Ishikawa (cell line): ENCODE data around the gene B4GALT5.
A peak's percentile ranks its signal among the peaks of the same experiment; 100 is the strongest.

Experiments used
- CEBPB ChIP-seq: IDR thresholded peaks from 2 replicates; pipeline ENCODE4 v1.6.1; 2012
- CREB1 ChIP-seq: IDR thresholded peaks from 2 replicates; pipeline ENCODE4 v1.6.1; 2012; ENCODE audit warnings: low read depth
- EGR1 ChIP-seq: IDR thresholded peaks from 2 replicates; pipeline ENCODE4 v1.6.1; 2012
- EP300 ChIP-seq: IDR thresholded peaks from 2 replicates; pipeline ENCODE4 v1.6.1; 2012; ENCODE audit warnings: borderline replicate concordance
- FOXM1 ChIP-seq: IDR thresholded peaks from 2 replicates; pipeline ENCODE4 v1.6.1; 2012; ENCODE audit warnings: low read depth, borderline replicate concordance
- NFIC ChIP-seq: IDR thresholded peaks from 2 replicates; pipeline ENCODE4 v1.6.1; 2012
- RAD21 ChIP-seq: IDR thresholded peaks from 2 replicates; pipeline ENCODE4 v1.6.1; 2012; ENCODE audit warnings: low read depth
- TAF1 ChIP-seq: IDR thresholded peaks from 2 replicates; pipeline ENCODE4 v1.6.1; 2012; ENCODE audit warnings: low read depth, mild to moderate bottlenecking
- TCF12 ChIP-seq: IDR thresholded peaks from 2 replicates; pipeline ENCODE4 v1.6.1; 2012; ENCODE audit warnings: low read depth
- TEAD4 ChIP-seq: IDR thresholded peaks from 2 replicates; pipeline ENCODE4 v1.6.1; 2012
- YY1 ChIP-seq: IDR thresholded peaks from 2 replicates; pipeline ENCODE4 v1.6.1; 2012; ENCODE audit warnings: low read depth
- ZBTB7A ChIP-seq: IDR thresholded peaks from 2 replicates; pipeline ENCODE4 v1.6.1; 2012; ENCODE audit warnings: low read depth
- TF ChIP-seq, protein P1 (sequence below): IDR thresholded peaks from 2 replicates; pipeline ENCODE4 v1.6.1; 2012
- TF ChIP-seq, protein P2 (sequence below): IDR thresholded peaks from 2 replicates; pipeline ENCODE4 v1.6.1; 2012
- TF ChIP-seq, protein P3 (sequence below): IDR thresholded peaks from 2 replicates; pipeline ENCODE4 v1.6.1; 2012; ENCODE audit warnings: low read depth, mild to moderate bottlenecking

Gene B4GALT5

DNA sequence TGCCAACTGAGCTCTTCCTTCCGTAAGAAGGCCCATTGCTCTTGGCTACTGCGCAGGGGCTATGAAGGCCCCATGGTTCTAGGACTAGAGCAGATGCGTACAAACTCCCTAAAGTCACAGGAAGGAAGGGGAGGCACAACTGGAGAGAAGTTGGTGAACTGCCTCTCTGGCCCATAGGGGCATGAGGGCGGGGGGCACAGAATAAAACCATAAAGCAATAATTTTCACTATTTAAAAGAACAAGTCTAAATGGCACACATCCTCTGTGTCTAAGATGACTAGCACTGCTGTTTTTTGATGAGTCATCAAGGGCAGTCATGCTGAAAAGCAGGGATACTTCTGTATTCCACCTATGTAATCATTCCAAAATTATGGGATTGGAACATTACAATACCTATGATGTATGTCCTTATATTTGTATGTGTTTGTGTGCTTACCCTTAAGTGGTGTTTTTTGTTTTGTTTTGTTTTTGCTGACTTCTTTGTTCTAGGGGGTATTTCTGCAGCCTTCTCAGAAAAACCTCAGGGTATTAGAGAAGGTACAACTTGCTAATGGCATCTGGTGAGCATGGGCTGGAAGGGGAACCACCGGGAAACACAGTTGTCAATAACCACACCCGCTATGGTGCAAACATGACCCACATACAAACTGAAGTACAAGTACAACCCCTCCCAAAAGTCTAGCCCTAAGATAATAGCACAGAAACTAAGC is 36.9 kb downstream of the B4GALT5 start:
- TF ChIP-seq NFIC: 0 out of 2 replicates have a peak, but pooled peaks have one; percentile 11
- peak; percentile 29; the same call in 1 of the 2 replicates for TF ChIP-seq TCF12
- TF ChIP-seq EGR1: no peak
- TF ChIP-seq, protein P1, sequence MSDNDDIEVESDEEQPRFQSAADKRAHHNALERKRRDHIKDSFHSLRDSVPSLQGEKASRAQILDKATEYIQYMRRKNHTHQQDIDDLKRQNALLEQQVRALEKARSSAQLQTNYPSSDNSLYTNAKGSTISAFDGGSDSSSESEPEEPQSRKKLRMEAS: 0 out of 2 replicates have a peak, but pooled peaks have one; percentile 23

DNA sequence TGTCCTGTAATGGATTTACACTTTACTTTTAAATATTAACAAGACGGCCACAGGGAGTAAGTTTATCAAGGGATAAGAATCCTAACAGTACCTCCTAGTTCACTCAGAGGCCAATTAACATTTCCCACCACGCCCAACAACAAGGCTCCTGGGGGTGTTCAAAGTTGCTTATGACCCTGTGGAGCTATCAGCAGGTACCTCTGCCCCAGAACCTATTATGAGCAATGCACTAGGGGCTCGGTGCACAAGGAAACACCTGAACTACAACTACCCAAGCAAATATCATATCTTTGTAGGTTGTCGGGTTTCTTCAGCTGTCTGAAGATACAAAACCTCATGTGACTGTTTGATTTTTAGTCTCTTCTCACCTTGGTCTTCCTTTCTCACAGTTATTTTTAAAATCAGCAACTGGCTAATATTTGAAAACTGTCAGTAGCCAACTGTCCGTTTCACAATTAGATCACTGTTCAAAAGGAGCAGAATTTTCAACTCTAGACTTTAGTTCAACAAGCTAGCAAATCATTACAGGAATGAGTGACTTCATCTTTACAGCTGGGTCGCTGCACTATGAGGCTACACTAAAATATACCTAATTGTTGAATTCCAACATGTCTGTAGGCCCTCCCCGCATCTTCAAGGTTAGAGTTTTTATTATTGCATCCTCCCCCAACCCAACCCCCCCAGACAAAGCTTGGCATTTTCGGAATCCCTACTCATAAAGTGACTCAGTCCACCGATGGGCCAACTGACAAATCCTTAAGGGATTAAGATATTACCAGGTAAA is 38.1 kb downstream of the B4GALT5 start:
- TF ChIP-seq TCF12: no peak
- TF ChIP-seq TEAD4: no peak
- TF ChIP-seq, protein P2, sequence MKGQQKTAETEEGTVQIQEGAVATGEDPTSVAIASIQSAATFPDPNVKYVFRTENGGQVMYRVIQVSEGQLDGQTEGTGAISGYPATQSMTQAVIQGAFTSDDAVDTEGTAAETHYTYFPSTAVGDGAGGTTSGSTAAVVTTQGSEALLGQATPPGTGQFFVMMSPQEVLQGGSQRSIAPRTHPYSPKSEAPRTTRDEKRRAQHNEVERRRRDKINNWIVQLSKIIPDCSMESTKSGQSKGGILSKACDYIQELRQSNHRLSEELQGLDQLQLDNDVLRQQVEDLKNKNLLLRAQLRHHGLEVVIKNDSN: no peak
- TF ChIP-seq, protein P3, sequence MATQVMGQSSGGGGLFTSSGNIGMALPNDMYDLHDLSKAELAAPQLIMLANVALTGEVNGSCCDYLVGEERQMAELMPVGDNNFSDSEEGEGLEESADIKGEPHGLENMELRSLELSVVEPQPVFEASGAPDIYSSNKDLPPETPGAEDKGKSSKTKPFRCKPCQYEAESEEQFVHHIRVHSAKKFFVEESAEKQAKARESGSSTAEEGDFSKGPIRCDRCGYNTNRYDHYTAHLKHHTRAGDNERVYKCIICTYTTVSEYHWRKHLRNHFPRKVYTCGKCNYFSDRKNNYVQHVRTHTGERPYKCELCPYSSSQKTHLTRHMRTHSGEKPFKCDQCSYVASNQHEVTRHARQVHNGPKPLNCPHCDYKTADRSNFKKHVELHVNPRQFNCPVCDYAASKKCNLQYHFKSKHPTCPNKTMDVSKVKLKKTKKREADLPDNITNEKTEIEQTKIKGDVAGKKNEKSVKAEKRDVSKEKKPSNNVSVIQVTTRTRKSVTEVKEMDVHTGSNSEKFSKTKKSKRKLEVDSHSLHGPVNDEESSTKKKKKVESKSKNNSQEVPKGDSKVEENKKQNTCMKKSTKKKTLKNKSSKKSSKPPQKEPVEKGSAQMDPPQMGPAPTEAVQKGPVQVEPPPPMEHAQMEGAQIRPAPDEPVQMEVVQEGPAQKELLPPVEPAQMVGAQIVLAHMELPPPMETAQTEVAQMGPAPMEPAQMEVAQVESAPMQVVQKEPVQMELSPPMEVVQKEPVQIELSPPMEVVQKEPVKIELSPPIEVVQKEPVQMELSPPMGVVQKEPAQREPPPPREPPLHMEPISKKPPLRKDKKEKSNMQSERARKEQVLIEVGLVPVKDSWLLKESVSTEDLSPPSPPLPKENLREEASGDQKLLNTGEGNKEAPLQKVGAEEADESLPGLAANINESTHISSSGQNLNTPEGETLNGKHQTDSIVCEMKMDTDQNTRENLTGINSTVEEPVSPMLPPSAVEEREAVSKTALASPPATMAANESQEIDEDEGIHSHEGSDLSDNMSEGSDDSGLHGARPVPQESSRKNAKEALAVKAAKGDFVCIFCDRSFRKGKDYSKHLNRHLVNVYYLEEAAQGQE: no peak
- TF ChIP-seq CREB1: no peak
- TF ChIP-seq, protein P1: no peak
- TF ChIP-seq EP300: no peak
- TF ChIP-seq NFIC: no peak
- TF ChIP-seq TAF1: no peak
- TF ChIP-seq RAD21: no peak
- TF ChIP-seq EGR1: no peak

DNA sequence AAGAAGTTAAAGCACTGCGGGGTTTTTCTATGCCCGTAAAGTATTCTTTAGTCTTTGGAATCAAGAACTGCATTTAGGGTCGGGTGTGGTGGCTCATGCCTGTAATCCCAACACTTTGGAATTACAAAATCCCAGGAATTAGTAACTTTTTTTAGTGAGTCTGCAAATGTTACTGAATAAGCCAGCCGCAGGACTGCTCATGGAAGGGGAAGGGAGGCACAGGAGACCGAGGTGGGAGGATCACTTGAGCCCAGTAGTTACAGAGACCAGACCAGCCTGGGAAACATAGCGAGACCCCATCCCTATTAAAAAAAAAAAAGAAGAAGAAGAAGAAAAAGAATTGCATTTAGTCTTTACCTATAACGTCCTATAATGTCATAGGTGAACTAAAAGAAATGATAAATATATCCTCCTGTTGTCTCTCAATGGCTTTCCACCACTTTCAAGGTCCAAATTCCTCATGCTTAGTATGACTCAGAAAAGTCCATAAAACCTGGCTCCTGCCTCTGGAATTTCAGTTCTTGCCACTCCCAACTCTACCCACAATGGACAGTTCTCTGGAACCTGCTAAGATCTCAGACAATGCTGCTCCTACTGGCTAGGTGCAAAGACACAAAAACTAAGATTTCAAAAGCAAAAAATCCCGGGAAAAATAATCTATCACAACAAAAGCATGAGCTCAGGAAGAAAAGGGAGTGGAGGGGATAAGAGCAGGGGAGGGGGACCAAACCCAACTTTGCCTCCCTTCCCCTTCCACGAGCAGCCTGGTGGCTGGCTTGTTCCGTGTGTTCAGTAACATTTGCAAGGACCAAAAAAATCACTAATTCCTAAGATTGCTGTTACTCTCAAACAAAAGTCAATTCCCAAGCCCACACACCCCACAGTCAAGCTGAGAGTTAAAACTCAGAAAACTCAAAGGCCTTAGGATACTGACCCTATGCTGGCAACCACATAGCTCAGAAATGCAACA is 39.0 kb downstream of the B4GALT5 start:
- TF ChIP-seq, protein P3: peak; percentile 52; the same call in 1 of the 2 replicates
- TF ChIP-seq NFIC (peak; percentile 44), EGR1 (no peak), TCF12 (no peak), TEAD4 (peak; percentile 80), CEBPB (no peak), TAF1 (no peak), FOXM1 (no peak), ZBTB7A (no peak), CREB1 (no peak), RAD21 (peak; percentile 34; the same call in 1 of the 2 replicates), EP300 (peak; percentile 52; the same call in 1 of the 2 replicates), YY1 (no peak)
- TF ChIP-seq, protein P2: no peak
- TF ChIP-seq, protein P1: no peak; the same call in 1 of the 2 replicates

DNA sequence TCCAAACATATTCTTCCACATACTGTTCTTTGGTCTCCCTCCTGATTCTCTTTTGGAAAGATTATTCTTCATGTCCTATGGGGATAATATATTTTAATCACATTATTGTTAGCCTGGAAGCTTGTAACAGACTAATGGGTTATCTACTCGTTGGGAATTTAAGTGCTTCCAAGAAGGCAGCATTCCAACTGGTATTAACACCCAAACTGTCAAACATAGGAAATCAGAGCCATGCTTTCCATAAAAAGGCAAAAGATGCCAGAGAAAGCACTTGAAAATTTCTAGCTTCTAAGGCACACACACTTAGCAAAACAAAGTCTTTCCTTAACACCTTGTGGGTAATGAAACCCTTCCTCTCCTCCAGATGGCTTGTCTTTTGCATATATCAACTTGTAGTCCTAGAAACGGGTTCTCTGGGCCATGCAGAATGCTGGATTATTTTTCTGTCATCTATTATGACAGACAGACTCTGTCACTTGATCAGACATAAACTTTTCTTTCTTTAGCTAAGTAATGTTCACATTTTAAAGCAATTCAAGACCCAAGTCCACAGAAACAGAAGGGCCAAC is 41.5 kb downstream of the B4GALT5 start:
- TF ChIP-seq YY1 (no peak), RAD21 (no peak), NFIC (no peak), ZBTB7A (no peak), TCF12 (no peak)
- TF ChIP-seq, protein P1: no peak
- TF ChIP-seq, protein P3: no peak
